ENCODE data around the gene LACTB.
"Not testable (repeated sequence)": the region's sequence is repeated elsewhere in the genome, so short reads cannot be mapped to it uniquely, and the experiment has no call there.

LACTB gene

GRCh38 chr15:63091679-63092446 lies 29.8 kb upstream of the LACTB start:
- no peaks in the 10 kb centered on the region for H3K36me3 ChIP-seq (ENCODE audit: control insufficient read depth, insufficient read depth, low read length, severe bottlenecking)
- no peak for DNase-seq (ENCODE audit: low read depth)
- no peaks in the 10 kb centered on the region for H3K27me3 ChIP-seq (replicated peaks; ENCODE audit: control insufficient read depth, insufficient read depth, low read length)
- peaks cover 15% of the 10 kb centered on the region for H3K4me1 ChIP-seq (ENCODE audit: control insufficient read depth, insufficient read depth, low read length)
- no peak overlapping the region for H3K9ac ChIP-seq (ENCODE audit: low read length)
- no peak overlapping the region for H3K4me3 ChIP-seq (ENCODE audit: low read length)
- no peaks in the 10 kb centered on the region for H3K9me3 ChIP-seq (ENCODE audit: control insufficient read depth, low read length)

- Histone ChIP-seq H3K36me3 (ENCODE audit: control insufficient read depth, insufficient read depth, low read length, severe bottlenecking) (no peaks in the 10 kb centered on the region), H3K9me3 (ENCODE audit: control insufficient read depth, low read length) (no peaks in the 10 kb centered on the region), H3K9ac (ENCODE audit: low read length) (peak overlapping the region; percentile 21), H3K27me3 (replicated peaks; ENCODE audit: control insufficient read depth, insufficient read depth, low read length) (no peaks in the 10 kb centered on the region), H3K4me1 (ENCODE audit: control insufficient read depth, insufficient read depth, low read length) (peaks cover 13% of the 10 kb centered on the region), H3K4me3 (ENCODE audit: low read length) (no peak overlapping the region)
- DNase-seq (ENCODE audit: low read depth) = peak; percentile 88
Observed at GRCh38 chr15:63093486-63094205, 28.0 kb upstream of the LACTB start.

- peak; percentile 65 for DNase-seq (ENCODE audit: low read depth)
- H3K4me3 ChIP-seq (ENCODE audit: low read length) = no peak overlapping the region
- H3K27me3 ChIP-seq (replicated peaks; ENCODE audit: control insufficient read depth, insufficient read depth, low read length) = no peaks in the 10 kb centered on the region
- peaks cover 6% of the 10 kb centered on the region for H3K4me1 ChIP-seq (ENCODE audit: control insufficient read depth, insufficient read depth, low read length)
- H3K9ac ChIP-seq (ENCODE audit: low read length) = peak overlapping the region; percentile 21
- no peaks in the 10 kb centered on the region for H3K36me3 ChIP-seq (ENCODE audit: control insufficient read depth, insufficient read depth, low read length, severe bottlenecking)
- H3K9me3 ChIP-seq (ENCODE audit: control insufficient read depth, low read length) = no peaks in the 10 kb centered on the region
Observed at GRCh38 chr15:63094495-63094931, 27.1 kb upstream of the LACTB start.

- H3K36me3 ChIP-seq (ENCODE audit: control insufficient read depth, insufficient read depth, low read length, severe bottlenecking) = no peaks in the 10 kb centered on the region
- no peak overlapping the region for H3K9ac ChIP-seq (ENCODE audit: low read length)
- no peaks in the 10 kb centered on the region for H3K27me3 ChIP-seq (replicated peaks; ENCODE audit: control insufficient read depth, insufficient read depth, low read length)
- DNase-seq (ENCODE audit: low read depth) = no peak
- H3K4me1 ChIP-seq (ENCODE audit: control insufficient read depth, insufficient read depth, low read length) = peaks cover 6% of the 10 kb centered on the region
- H3K9me3 ChIP-seq (ENCODE audit: control insufficient read depth, low read length) = no peaks in the 10 kb centered on the region
- no peak overlapping the region for H3K4me3 ChIP-seq (ENCODE audit: low read length)
Observed at GRCh38 chr15:63096178-63096577, 25.5 kb upstream of the LACTB start.

- not testable (repeated sequence) for H3K36me3 ChIP-seq (ENCODE audit: control insufficient read depth, insufficient read depth, low read length, severe bottlenecking); H3K9ac ChIP-seq (ENCODE audit: low read length); H3K4me1 ChIP-seq (ENCODE audit: control insufficient read depth, insufficient read depth, low read length); H3K27me3 ChIP-seq (replicated peaks; ENCODE audit: control insufficient read depth, insufficient read depth, low read length); DNase-seq (ENCODE audit: low read depth); H3K4me3 ChIP-seq (ENCODE audit: low read length); H3K9me3 ChIP-seq (ENCODE audit: control insufficient read depth, low read length)
Observed at GRCh38 chr15:63098901-63099300, 22.8 kb upstream of the LACTB start.

DNA sequence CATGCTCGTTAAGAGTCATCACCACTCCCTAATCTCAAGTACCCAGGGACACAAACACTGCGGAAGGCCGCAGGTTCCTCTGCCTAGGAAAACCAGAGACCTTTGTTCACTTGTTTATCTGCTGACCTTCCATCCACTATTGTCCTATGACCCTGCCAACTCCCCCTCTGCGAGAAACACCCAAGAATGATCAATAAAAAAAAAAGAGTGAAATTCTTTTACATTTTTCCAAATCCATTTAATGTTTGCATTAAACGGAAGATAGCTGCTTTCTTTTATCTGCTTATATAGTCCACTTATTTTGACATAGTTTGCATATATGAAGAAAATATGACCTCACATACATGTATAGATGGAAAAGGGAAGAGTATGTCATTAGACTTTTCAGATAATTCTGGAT lies 22.1 kb upstream of the LACTB start:
- H3K4me3 ChIP-seq (ENCODE audit: low read length); H3K36me3 ChIP-seq (ENCODE audit: control insufficient read depth, insufficient read depth, low read length, severe bottlenecking); H3K9me3 ChIP-seq (ENCODE audit: control insufficient read depth, low read length); H3K9ac ChIP-seq (ENCODE audit: low read length); DNase-seq (ENCODE audit: low read depth); H3K27me3 ChIP-seq (replicated peaks; ENCODE audit: control insufficient read depth, insufficient read depth, low read length); H3K4me1 ChIP-seq (ENCODE audit: control insufficient read depth, insufficient read depth, low read length): not testable (repeated sequence)

DNA sequence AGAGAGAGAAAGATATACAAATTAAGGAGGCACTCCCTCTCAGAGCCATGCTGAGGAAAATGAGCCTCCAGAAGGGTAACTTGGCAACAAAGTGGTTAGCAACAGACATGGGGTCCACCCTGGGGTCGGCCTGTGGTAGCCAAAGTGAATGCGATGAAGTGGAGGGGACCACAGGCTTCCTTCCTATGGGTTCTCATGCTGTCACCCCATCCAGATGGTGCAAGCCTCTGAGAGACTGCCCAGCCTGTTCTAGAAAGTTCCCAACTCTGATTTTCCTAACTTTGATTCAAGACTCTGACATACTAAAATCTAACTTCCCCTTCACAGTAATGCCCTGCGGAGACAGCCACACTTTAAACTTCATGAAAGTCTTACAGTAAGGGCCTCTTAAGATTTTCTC lies 18.2 kb upstream of the LACTB start:
- Histone ChIP-seq H3K4me1 (ENCODE audit: control insufficient read depth, insufficient read depth, low read length) (peaks cover 25% of the 10 kb centered on the region), H3K9me3 (ENCODE audit: control insufficient read depth, low read length) (no peaks in the 10 kb centered on the region), H3K4me3 (ENCODE audit: low read length) (no peak overlapping the region), H3K27me3 (replicated peaks; ENCODE audit: control insufficient read depth, insufficient read depth, low read length) (no peaks in the 10 kb centered on the region), H3K9ac (ENCODE audit: low read length) (no peak overlapping the region), H3K36me3 (ENCODE audit: control insufficient read depth, insufficient read depth, low read length, severe bottlenecking) (no peaks in the 10 kb centered on the region)
- no peak for DNase-seq (ENCODE audit: low read depth)

DNA sequence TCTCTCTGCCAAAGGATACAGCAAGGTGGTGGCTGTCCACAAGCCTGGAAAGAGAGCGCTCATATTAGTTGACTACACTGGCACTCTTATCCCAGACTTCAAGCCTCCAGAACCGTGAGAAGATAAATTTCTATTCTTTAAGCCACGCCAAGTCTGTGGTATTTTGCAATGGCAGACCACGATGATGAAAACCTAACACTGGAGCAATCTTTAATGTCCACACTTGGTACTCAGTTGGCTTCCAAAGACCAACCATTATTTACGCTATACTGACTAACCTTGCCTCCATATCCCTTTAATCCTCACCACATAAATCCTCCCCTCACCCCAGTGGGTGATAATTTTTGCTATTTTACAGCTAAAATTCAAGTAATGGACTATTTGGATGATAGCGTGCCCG lies 16.9 kb upstream of the LACTB start:
- no peaks in the 10 kb centered on the region for H3K36me3 ChIP-seq (ENCODE audit: control insufficient read depth, insufficient read depth, low read length, severe bottlenecking)
- H3K9me3 ChIP-seq (ENCODE audit: control insufficient read depth, low read length) = no peaks in the 10 kb centered on the region
- no peak overlapping the region for H3K9ac ChIP-seq (ENCODE audit: low read length)
- DNase-seq (ENCODE audit: low read depth) = peak; percentile 47
- H3K27me3 ChIP-seq (replicated peaks; ENCODE audit: control insufficient read depth, insufficient read depth, low read length) = no peaks in the 10 kb centered on the region
- H3K4me3 ChIP-seq (ENCODE audit: low read length) = no peak overlapping the region
- peaks cover 37% of the 10 kb centered on the region for H3K4me1 ChIP-seq (ENCODE audit: control insufficient read depth, insufficient read depth, low read length)

- H3K4me3 ChIP-seq (ENCODE audit: low read length); H3K27me3 ChIP-seq (replicated peaks; ENCODE audit: control insufficient read depth, insufficient read depth, low read length); H3K9ac ChIP-seq (ENCODE audit: low read length); H3K9me3 ChIP-seq (ENCODE audit: control insufficient read depth, low read length); DNase-seq (ENCODE audit: low read depth); H3K36me3 ChIP-seq (ENCODE audit: control insufficient read depth, insufficient read depth, low read length, severe bottlenecking): not testable (repeated sequence)
- H3K4me1 ChIP-seq (ENCODE audit: control insufficient read depth, insufficient read depth, low read length) = peaks cover 43% of the 10 kb centered on the region
Observed at GRCh38 chr15:63105354-63105753, 16.3 kb upstream of the LACTB start.

DNA sequence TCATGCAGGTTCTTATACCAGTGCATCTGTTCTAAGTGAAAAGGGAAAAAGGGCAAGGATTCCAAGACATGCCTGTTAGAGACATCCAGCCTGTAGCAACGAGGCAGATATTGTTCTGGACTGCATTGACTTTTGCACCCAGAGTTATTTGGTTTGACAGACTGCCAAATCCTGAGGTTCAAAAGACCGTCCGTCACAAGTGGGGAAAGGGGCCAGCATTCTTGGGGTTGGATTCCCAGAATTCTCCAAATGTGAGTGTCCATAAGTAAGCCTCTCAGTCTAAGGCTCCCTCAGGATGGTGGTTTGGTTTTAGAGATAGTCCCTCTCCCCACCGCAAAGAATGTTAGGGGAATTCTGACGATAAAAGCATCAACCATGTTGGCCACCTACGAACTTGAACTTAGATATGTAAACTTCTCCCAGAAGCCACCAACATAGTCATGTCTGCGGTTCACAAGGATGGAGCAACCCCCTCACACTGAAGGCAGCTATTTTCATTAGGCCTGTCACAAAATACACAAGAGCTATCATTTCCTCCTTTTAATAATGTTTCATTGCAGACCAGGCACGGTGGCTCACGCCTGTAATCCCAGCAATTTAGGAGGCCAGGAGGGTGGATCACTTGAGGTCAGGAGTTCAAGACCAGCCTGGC lies 13.6 kb upstream of the LACTB start:
- H3K27me3 ChIP-seq (replicated peaks; ENCODE audit: control insufficient read depth, insufficient read depth, low read length) = no peaks in the 10 kb centered on the region
- H3K9ac ChIP-seq (ENCODE audit: low read length) = peak overlapping the region; percentile 26
- no peaks in the 10 kb centered on the region for H3K36me3 ChIP-seq (ENCODE audit: control insufficient read depth, insufficient read depth, low read length, severe bottlenecking)
- H3K4me1 ChIP-seq (ENCODE audit: control insufficient read depth, insufficient read depth, low read length) = peaks cover 46% of the 10 kb centered on the region
- DNase-seq (ENCODE audit: low read depth) = peak; percentile 99
- H3K4me3 ChIP-seq (ENCODE audit: low read length) = no peak overlapping the region
- H3K9me3 ChIP-seq (ENCODE audit: control insufficient read depth, low read length) = no peaks in the 10 kb centered on the region

DNA sequence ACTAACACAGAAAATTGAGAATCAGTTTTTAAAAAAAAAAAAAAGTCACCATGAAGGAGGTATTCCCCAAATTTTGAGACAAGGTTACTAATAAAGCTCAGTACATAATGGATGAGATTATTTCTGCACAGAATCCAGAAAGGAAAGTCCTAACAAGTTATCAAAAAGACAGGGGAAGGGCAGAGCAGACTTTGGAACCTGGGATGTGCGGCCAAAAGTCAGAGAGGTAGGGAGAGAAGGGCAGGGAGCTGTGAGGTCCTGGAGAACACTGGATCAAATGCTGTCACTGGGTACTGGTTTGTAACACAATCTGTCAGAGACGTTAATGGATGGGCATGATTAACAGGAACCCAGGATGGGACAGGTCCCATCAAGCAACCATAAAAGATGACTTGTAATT lies 12.2 kb upstream of the LACTB start:
- no peaks in the 10 kb centered on the region for H3K36me3 ChIP-seq (ENCODE audit: control insufficient read depth, insufficient read depth, low read length, severe bottlenecking)
- H3K9ac ChIP-seq (ENCODE audit: low read length) = no peak overlapping the region
- DNase-seq (ENCODE audit: low read depth) = no peak
- H3K27me3 ChIP-seq (replicated peaks; ENCODE audit: control insufficient read depth, insufficient read depth, low read length) = no peaks in the 10 kb centered on the region
- H3K9me3 ChIP-seq (ENCODE audit: control insufficient read depth, low read length) = no peaks in the 10 kb centered on the region
- no peak overlapping the region for H3K4me3 ChIP-seq (ENCODE audit: low read length)
- H3K4me1 ChIP-seq (ENCODE audit: control insufficient read depth, insufficient read depth, low read length) = peaks cover 41% of the 10 kb centered on the region

All from adipocyte (in vitro differentiated cells).